Fibroblast of villous mesenchyme (primary cell): ENCODE measurements around the gene TLL2. TPM values are rescaled to one million over a fixed set of nuclear protein-coding genes. Genes with fewer than 3 reads are reported as not detected.

Source experiments
- DNase-seq: peaks from one replicate; pipeline ENCODE4 v3.0.0-alpha.2; 2010; ENCODE audit warnings: low read depth
- H3K4me3 ChIP-seq: 2 replicates; pipeline ENCODE4 v1.5.1; 2011; ENCODE audit warnings: low read depth, mild to moderate bottlenecking, low read length
- CTCF ChIP-seq: IDR thresholded peaks from 2 replicates; pipeline ENCODE4 v1.5.1; 2012; ENCODE audit warnings: low read depth, mild to moderate bottlenecking, low read length; ENCODE audit not compliant: insufficient read depth
- total RNA-seq: library from RNA; depleted of rRNA; stranded (reverse); fragments of >200 nt; gene quantifications from 2 replicates; pipeline ENCODE4 v1.2.3, GENCODE V29; 2012

Gene TLL2
- total RNA-seq, 1 donor = under 0.01 TPM

- DNase-seq = no peak
- no peak for TF ChIP-seq CTCF
- H3K4me3 ChIP-seq = no peak overlapping the region
Measured at GRCh38 chr10:96417441-96417840, 96.3 kb downstream of the TLL2 start.

GRCh38 chr10:96416643-96417042 lies 97.1 kb downstream of the TLL2 start:
- peak; percentile 38 for DNase-seq
- no peak for TF ChIP-seq CTCF
- H3K4me3 ChIP-seq = no peak overlapping the region

GRCh38 chr10:96415891-96416554 lies 97.7 kb downstream of the TLL2 start:
- H3K4me3 ChIP-seq = no peak overlapping the region
- TF ChIP-seq CTCF = no peak
- DNase-seq = no peak

GRCh38 chr10:96415150-96415890 lies 98.4 kb downstream of the TLL2 start:
- H3K4me3 ChIP-seq = no peak overlapping the region
- no peak for TF ChIP-seq CTCF
- DNase-seq = no peak

- no peak for DNase-seq
- H3K4me3 ChIP-seq = no peak overlapping the region
- no peak for TF ChIP-seq CTCF
Measured at GRCh38 chr10:96414303-96414702, 99.4 kb downstream of the TLL2 start.

- H3K4me3 ChIP-seq = no peak overlapping the region
- no peak for DNase-seq
- TF ChIP-seq CTCF = no peak
Measured at GRCh38 chr10:96413151-96413787, 100.5 kb downstream of the TLL2 start.
